GM03348 (cell line): ENCODE measurements around the gene SEMA3C.

ENCODE experiments used
- DNase-seq: peaks from one replicate; pipeline ENCODE4 v3.0.0; 2012; ENCODE audit warnings: low spot score

The SEMA3C gene

GRCh38 chr7:80848841-80849240 lies 70.0 kb downstream of the SEMA3C start:
- no peak for DNase-seq

GRCh38 chr7:80847895-80848294 lies 71.0 kb downstream of the SEMA3C start:
- no peak for DNase-seq

- DNase-seq: no peak
Observed at GRCh38 chr7:80847027-80847426, 71.8 kb downstream of the SEMA3C start.

GRCh38 chr7:80844916-80845315 lies 73.9 kb downstream of the SEMA3C start:
- no peak for DNase-seq

GRCh38 chr7:80843018-80843677 lies 75.7 kb downstream of the SEMA3C start:
- no peak for DNase-seq

- no peak for DNase-seq
Observed at GRCh38 chr7:80842022-80842790, 76.6 kb downstream of the SEMA3C start.

- no peak for DNase-seq
Observed at GRCh38 chr7:80841423-80841955, 77.4 kb downstream of the SEMA3C start.

- DNase-seq: no peak
Observed at GRCh38 chr7:80840681-80841080, 78.2 kb downstream of the SEMA3C start.

- DNase-seq: no peak
Observed at GRCh38 chr7:80839855-80840254, 79.0 kb downstream of the SEMA3C start.

- DNase-seq: no peak
Observed at GRCh38 chr7:80838643-80839042, 80.2 kb downstream of the SEMA3C start.

- no peak for DNase-seq
Observed at GRCh38 chr7:80837345-80837744, 81.5 kb downstream of the SEMA3C start.

GRCh38 chr7:80835251-80835650 lies 83.6 kb downstream of the SEMA3C start:
- no peak for DNase-seq

GRCh38 chr7:80833289-80834268 lies 85.3 kb downstream of the SEMA3C start:
- DNase-seq: peak; percentile 13

- no peak for DNase-seq
Observed at GRCh38 chr7:80832006-80832405, 86.8 kb downstream of the SEMA3C start.

- DNase-seq: no peak
Observed at GRCh38 chr7:80830584-80831285, 88.1 kb downstream of the SEMA3C start.

- no peak for DNase-seq
Observed at GRCh38 chr7:80830010-80830409, 88.8 kb downstream of the SEMA3C start.

- DNase-seq: no peak
Observed at GRCh38 chr7:80829527-80829926, 89.3 kb downstream of the SEMA3C start.

- DNase-seq: peak; percentile 8
Observed at GRCh38 chr7:80827239-80827633, 91.6 kb downstream of the SEMA3C start.

- DNase-seq: peak; percentile 64
Observed at GRCh38 chr7:80826520-80827238, 92.2 kb downstream of the SEMA3C start.

- DNase-seq: no peak
Observed at GRCh38 chr7:80825499-80825898, 93.4 kb downstream of the SEMA3C start.

- no peak for DNase-seq
Observed at GRCh38 chr7:80824253-80824652, 94.6 kb downstream of the SEMA3C start.
